ENCODE results near the gene YWHAE. TPM values are rescaled to one million over a fixed set of nuclear protein-coding genes. Genes with fewer than 3 reads are reported as not detected.
"Not testable (repeated sequence)": the region's sequence is repeated elsewhere in the genome, so short reads cannot be mapped to it uniquely, and the experiment has no call there.

YWHAE gene
- total RNA-seq, 1 donor from 2014 or later: 613 TPM

DNA sequence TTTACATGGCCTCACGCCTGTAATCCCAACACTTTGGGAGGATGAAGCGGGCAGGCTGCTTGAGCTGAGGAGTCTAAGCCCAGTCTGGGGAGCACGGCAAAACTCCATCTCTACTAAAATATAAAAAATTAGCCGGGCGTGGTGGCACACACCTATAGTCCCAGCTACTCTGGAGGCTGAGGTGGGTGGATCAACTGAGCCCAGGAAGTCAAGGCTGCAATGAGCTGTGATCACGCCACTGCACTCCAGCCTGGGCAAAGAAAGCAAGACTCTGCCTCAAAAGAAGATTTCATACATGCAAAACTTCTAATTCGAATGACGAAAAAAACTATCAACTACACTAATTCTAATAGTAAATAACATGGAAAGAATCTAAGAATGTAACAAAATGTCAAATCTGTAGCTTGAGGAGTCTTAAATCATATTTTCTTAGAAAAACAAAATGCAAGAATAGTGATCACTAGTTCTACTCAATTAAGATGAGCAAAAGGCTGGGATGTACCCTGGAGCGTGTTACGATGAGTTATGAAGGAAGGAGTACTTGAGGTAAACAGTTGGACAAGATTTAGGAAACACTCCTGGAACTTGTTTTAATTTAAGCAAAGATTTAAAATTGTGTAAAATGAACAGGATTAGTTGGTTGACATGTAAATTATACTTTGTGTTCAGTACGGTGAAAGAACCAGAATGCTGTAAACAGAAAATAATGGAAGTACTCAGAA lies 20.7 kb downstream of the YWHAE start:
- DNase-seq (no peak), ATAC-seq (ENCODE audit: poor library complexity) (peak; percentile 11)
- intact Hi-C loops (cut with DNase I): no loop called here

DNA sequence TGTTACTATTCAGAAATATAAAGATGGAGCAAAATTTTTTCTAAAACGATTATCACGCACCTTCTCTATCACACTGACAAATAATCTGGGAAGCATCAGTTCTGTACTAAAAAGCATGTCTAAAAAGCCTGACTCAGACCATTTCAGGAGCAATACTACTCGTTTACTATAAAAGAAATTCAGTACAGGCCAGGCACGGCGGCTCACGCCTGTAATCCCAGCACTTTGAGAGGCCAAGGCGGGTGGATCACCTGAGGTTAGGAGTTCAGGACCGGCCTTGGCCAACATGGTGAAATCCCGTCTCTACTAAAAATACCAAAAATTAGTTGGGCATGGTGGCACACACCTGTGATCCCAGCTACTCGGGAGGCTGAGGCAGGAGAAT lies 21.6 kb downstream of the YWHAE start:
- DNase-seq; intact Hi-C loops (cut with DNase I); ATAC-seq (ENCODE audit: poor library complexity): not testable (repeated sequence)

DNA sequence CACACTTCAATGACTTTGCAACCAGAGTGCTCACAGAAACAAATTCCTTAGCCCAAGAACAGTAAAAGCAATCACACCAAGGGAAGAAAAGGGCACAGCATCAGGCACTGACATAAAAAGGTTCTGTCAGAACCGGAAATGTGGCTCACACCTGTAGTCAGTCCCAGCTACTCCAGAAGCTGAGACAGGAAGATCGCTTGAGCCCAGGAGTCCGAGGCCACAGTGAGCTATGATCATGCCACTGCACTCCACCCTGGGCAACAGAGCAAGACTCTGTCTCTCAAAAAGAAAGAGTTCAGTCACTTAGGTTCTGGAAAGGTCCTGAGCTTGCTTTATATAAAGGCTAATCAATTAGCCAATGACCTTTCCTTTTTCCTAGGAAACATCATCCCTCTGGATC lies 22.7 kb downstream of the YWHAE start:
- no peak for ATAC-seq (ENCODE audit: poor library complexity)
- DNase-seq: no peak
- intact Hi-C loops (cut with DNase I): no loop called here

DNA sequence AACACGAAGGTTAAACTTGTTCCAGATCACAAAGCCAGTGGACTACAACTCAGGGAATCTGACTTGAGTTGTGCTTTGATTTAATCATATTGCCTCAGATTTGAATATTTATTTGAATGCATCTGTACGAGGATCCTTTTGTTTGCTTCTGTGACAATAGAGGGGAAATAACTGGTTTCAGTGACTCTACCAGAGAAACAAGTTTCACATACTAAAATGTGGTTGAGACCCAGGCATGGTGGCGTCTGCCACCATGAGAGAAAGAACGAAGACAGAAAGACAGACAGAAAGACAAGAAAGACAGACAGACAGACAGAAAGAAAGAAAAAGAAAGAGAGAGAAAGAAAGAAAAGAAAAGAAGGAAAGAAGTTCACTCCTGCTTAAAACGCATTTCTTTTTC lies 24.0 kb downstream of the YWHAE start:
- ATAC-seq (ENCODE audit: poor library complexity) (no peak), DNase-seq (no peak)
- intact Hi-C loops (cut with DNase I): no loop called here

DNA sequence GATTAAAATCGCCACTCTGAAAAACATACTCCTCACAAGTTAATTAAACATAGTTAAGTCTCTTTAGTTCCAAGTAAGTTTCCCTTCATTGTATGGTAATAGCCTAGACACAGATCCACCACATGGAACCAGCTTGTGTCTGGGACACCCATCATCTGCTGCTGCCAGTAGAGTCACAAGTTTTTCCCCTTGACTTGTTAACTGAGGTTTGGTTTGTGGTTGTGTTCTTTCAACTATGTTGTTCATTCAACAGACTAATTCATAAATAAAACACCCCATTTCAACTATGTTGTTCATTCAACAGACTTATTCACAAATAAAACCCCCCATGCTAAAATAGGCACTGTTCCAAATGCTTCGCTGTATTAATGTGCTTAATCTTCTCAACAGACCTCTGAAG lies 24.4 kb downstream of the YWHAE start:
- no peak for ATAC-seq (ENCODE audit: poor library complexity)
- intact Hi-C loops (cut with DNase I): no loop called here
- DNase-seq: no peak

DNA sequence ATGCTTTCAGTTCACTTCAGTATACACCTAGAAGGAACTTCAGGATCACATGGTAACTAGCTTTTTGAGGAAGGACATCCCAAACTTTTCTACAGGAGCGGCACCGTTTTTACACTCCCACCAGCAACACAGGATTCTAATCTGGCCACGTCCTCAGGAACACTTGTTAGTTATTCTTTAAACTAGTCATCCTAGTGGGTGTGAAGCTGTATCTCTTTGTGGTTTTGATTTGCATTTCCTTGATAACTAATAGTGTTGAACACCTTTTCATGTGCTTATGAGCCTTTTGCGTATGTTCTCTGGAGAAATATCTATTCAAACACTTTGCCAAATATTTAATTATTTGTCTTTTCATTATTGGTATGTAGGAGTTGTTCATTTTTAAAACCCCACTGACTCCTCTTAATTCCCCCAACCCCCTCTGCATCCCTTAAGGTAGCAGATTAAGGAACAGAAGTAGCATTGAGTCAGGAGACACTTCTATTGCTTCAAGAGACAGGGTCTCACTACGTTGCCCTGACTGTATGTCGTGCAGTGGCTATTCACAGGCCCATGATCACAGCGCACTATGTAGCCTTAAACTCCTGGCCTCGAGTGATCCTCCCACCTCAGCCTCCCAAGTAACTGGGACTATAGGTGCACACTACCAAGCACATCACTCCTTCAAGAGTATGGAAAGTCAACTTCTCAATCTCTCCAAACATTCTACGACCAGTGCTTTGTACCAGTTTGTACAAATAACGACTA lies 25.4 kb downstream of the YWHAE start:
- no peak for DNase-seq
- intact Hi-C loops (cut with DNase I): no loop called here
- no peak for ATAC-seq (ENCODE audit: poor library complexity)

DNA sequence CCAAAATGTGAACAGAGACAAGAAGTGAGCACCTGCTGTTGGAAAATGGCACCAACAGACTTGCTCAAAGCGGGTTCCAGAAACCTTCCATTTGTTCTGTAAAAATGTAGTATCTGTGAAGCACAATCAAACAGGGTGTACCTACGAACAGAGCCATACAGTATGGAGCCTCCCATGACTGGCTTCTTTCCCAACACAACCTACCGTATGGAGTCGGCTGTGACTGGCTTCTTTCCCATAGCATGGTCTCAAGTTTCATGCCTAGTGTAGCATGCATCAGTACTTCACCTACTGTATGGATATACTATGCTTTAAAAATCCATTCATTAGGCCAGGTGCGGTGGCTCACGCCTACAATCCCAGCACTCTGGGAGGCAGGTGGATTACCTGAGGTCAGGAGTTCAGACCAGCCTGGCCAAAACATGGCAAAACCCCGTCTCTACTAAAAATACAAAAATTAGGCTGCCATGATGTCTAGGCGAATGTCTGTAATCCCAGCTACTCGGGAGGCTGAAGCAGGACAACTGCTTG lies 26.2 kb downstream of the YWHAE start:
- intact Hi-C loops (cut with DNase I): no loop called here
- ATAC-seq (ENCODE audit: poor library complexity) (no peak), DNase-seq (no peak)

DNA sequence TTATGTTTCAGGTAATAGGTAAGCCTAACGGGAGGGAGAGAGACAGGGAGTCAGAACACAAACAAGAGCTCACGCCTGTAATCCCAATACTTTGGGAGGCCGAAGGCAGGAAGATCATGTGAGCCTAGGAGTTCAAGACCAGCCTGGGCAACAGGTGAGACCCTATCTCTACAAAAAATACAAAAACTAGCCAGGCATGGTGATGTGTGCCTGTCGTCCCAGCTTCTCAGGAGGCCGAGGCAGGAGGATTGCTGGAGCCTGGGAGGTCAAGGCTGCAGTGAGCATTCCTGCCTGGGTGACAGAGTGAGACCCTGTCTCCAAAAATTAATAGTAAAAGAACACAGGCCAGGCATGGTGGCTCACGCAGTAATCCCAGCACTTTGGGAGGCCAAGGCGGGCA lies 27.4 kb downstream of the YWHAE start:
- no peak for DNase-seq
- intact Hi-C loops (cut with DNase I): no loop called here
- no peak for ATAC-seq (ENCODE audit: poor library complexity)

DNA sequence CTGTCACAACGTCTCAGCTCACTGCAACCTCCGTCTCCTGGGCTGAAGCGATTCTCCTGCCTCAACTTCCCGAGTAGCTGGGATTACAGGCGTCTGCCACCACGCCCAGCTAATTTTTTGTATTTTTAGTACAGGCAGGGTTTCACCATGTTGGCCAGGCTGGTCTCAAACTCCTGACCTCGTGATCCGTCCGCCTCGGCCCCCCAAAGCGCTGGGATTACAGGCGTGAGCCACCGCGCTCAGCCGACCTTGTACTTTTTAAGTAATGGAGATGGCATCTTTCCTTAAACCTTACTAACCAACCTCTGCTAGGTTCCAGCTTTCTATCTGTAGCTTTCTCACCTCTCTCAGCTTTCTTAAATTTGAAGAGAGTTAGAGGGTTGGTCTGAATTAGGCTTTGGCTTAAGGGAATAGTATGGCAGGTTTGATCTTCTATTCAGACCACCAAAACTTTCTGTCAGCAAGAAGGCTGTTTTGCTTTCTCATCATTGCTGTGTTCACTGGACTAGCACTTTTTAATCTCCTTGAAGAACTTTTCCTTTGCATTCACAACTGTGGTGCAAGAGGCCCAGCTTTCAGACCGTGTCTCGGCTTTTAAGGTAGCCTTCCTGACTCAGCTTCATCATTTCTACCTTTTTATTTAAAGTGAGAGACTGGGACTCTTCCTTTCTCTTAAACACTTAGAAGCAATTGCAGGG lies 28.0 kb downstream of the YWHAE start:
- intact Hi-C loops (cut with DNase I): no loop called here
- DNase-seq: no peak
- ATAC-seq (ENCODE audit: poor library complexity): no peak

DNA sequence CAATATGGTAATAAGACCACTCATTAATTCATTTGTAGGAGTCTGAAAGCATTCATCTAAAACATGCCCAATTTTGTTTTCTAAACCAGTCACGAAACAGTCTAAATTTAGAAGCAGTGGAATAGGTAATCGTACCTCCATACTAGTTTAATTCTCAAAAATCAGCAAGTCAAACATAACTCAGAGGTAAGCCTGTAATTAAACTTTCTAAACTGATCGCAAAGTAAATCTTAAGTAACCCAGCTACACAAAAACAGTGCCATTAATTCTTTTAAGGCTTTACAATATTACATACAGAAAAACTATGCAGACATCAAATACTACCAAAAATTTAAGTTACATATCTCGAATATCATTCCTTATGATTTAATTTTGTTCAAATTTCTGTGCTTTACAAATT lies 31.4 kb downstream of the YWHAE start:
- no peak for ATAC-seq (ENCODE audit: poor library complexity)
- intact Hi-C loops (cut with DNase I): loop anchor here (5.0 kb wide), 1 partner anchor 149 kb away; the partner anchor contains the start of gene INPP5K
- DNase-seq: no peak

DNA sequence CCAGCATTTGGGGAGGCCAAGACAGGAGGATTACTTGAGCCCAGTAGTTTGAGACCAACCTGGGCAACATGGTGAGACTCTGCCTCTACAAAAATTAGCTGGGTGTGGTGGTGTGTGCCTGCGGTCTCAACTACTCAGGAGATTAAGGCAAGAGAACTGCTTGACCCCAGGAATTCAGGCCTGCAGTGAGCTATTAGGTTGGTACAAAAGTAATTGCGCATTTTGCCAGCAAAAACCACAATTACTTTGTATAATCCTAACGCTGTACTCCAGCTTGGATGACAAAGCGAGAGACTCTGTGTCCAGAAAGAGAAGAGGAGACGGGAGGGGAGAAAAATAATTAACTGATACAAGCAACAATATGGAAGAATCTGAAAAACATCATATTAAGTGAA lies 32.7 kb downstream of the YWHAE start:
- intact Hi-C loops (cut with DNase I): loop anchor here (5.0 kb wide), 1 partner anchor 150 kb away; the partner anchor contains the start of gene INPP5K
- ATAC-seq (ENCODE audit: poor library complexity): no peak
- no peak for DNase-seq

DNA sequence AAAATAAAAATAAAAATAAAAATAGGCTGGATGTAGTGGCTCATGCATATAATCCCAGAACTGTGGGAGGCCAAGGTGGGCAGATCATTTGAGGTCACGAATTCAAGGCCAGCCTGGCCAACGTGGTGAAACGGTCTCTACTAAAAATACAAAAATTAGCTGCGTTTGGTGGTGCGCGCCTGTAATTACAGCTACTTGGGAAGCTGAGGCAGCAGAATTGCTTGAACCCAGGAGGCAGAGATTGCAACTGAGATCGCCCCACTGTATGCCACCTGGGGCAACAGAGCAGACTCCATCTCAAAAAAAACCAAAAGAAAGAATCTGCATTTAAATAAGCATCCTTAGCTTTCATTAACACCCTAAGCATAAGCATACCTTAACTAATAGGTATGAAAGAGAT lies 33.8 kb downstream of the YWHAE start:
- ATAC-seq (ENCODE audit: poor library complexity) (no peak), DNase-seq (no peak)
- intact Hi-C loops (cut with DNase I): loop anchor here (5.0 kb wide), 1 partner anchor 151 kb away; the partner anchor contains the start of gene INPP5K

DNA sequence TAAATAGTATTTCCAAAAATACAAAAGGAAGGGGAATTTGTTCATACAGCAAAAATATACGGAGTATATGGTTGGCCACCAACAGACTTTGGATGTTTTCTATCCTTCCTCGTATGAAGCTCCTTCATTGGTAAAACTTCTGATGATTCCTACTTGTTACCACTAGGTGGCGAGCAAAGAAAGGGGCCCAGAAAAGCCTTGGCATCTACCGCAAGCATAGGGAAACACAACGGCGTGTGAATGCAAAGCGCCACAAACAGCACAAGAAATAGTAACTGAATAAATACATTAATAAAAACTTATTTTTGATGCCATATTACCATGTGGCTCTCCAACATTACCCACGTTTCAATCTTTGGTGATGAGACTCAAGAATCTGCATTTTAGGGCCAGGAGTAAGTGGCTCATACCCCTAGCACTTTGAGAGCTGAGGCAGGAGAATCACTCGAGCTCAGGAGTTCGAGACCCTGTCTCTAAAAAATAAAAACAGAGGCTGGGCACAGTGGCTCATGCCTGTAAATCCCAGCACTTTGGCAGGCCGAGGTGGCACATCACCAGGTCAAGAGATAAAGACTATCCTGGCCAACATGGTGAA lies 34.5 kb downstream of the YWHAE start:
- no peak for DNase-seq
- peak; percentile 78 for ATAC-seq (ENCODE audit: poor library complexity)
- intact Hi-C loops (cut with DNase I): loop anchor here (5.0 kb wide), 1 partner anchor 152 kb away; the partner anchor contains the start of gene INPP5K

DNA sequence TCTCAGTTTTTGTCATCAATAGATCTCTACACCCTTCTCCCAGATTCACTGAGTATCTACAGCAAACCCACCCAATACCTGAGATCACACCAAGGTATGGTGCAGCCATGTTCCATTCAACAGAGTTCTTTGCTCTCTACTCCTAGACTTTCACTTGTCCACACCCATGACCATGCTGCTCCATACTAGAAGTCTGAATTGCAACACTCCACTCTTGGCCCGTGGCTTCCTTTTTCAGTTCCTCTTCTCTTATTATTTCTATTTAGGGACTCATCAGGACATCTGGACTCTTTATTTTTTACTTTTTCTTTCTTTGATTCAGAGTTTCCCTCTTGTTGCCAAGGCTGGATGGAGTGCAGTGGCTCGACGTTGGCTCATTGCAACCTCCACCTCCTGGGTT lies 37.1 kb downstream of the YWHAE start:
- intact Hi-C loops (cut with DNase I): loop anchor here (5.0 kb wide), 1 partner anchor 89 kb away; no protein-coding TSS in a partner anchor
- ATAC-seq (ENCODE audit: poor library complexity): peak; percentile 57
- DNase-seq: no peak

DNA sequence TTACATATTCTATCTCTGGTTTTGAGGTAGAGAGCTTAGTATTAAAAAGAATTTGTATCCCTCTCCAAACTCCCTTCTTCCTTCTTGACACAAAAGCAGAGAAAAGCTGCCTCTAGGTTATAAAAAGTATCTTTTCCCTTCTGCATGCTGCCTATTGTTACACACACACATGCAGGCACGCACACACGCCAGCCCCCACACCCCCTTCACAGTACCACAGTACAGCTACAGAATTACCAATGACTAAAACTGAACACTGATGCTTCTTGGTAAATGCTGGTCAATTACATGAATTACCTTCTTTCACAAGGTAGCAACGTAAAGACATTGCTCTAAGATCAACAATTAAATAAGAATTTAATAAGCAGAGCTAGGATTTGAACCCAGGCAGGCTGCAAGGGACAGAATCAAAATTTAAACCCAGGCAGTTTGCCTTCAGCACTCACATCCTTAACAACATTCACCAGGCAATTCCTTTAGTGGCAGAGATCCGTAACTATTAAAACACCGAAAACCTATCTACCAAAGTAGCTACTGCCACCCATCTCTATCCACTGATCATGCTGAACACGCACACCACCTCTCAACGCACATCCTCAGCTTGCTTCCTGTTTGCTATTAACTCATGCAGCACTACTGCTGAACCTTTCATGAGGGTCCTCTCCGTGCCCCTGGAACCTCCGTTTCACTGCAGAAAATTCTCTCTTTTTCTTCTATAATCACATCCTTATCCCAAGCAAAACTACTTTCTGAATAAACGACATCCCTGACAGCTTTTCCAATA lies 37.8 kb downstream of the YWHAE start:
- DNase-seq (no peak), ATAC-seq (ENCODE audit: poor library complexity) (no peak)
- intact Hi-C loops (cut with DNase I): loop anchor here (5.0 kb wide), 1 partner anchor 90 kb away; no protein-coding TSS in a partner anchor

DNA sequence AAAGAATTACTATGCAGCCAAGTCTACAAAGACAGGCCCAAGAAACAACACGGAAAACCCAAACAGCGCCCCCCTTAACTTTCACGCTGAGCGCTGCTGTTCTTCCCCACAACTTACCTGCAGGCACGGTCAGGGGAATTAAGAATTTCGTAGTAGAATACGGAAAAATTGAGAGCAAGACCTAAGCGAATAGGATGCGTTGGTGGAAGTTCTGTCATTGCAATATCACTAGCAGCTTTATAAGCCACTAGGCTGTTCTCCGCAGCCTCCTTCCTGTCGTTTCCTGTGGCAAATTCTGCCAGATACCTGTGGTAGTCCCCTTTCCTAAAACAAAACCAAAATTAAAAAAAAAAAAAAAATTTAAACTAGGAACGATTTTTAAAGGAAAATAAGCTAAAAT lies 39.0 kb downstream of the YWHAE start:
- DNase-seq (no peak), ATAC-seq (ENCODE audit: poor library complexity) (no peak)
- intact Hi-C loops (cut with DNase I): loop anchor here (5.0 kb wide), 1 partner anchor 91 kb away; no protein-coding TSS in a partner anchor

DNA sequence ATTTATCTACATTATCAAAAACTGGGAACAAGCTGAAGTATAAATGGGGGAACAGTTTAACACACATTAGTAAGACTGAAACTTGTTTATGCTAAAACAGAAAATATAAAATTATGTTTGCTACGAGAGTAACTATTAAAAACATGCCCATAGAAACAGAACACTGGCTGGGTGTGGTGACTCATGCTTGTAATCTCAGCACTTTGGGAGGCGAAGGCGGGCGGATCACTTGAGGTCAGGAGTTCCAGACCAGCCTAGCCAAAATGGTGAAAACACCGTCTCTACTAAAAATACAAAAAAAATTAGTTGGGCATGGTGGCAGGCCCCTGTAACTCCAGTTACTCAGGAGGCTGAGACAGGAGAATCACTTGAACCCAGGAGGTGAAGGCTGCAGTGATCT lies 39.7 kb downstream of the YWHAE start:
- peak; percentile 58 for DNase-seq
- not testable (repeated sequence) for ATAC-seq (ENCODE audit: poor library complexity)
- intact Hi-C loops (cut with DNase I): loop anchor here (5.0 kb wide), 1 partner anchor 92 kb away; no protein-coding TSS in a partner anchor

DNA sequence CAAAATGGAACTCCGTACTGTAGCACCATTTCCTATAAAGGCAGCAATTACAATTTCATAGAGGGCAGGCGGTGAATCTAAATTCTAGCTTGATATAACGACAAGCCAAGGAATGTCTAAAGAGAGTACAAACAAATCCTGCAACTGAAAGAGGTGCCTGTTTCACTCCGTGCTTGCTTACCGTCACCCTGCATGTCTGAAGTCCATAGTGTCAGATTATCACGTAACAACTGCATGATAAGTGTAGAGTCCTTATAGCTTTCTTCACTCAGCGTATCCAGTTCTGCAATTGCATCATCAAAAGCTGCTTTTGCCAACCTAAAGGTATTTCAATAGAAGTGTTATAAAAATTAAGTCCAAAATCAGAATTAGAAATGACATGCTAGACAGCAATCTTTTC lies 46.0 kb downstream of the YWHAE start:
- no peak for DNase-seq
- intact Hi-C loops (cut with DNase I): no loop called here
- ATAC-seq (ENCODE audit: poor library complexity): peak; percentile 58

Measured in Right ventricle myocardium superior (tissue), 1 donor.